Peyer's patch (tissue), 4 donors: Measurements from ENCODE around the gene APOA1.

ENCODE experiments used
- CTCF ChIP-seq, 6 experiments: fragments of 450-650 bp in 4 of 6; fragments of 200-600 bp in 2 of 6; sonication (generic) in 1 of 6; IDR thresholded peaks; one replicate each; pipeline ENCODE4 v1.5.1; 2017 to 2019; ENCODE audit warnings: antibody characterized with exemption in 6 of 6, mild to moderate bottlenecking in 3 of 6, moderate library complexity in 1 of 6
- POLR2A ChIP-seq, 2 donors: fragments of 450-650 bp; IDR thresholded peaks; one replicate each; pipeline ENCODE4 v1.5.1; 2017; ENCODE audit warnings: antibody characterized with exemption in 2 of 2, mild to moderate bottlenecking in 2 of 2, moderate library complexity in 2 of 2

- TF ChIP-seq POLR2A (IDR thresholded peaks at IDR 0.05) (no peak), CTCF (IDR thresholded peaks at IDR 0.05) (no peak)
Measured at GRCh38 chr11:116869610-116870009, 32.2 kb upstream of the APOA1 start.
